Stimulated activated CD8-positive, alpha-beta memory T cell treated with anti-CD3 and anti-CD28 coated beads, Interleukin-4, amount 100 ng/mL, for 4 hours (primary cell): ENCODE data around the gene GRAMD4.
A peak's percentile ranks its signal among the peaks of the same experiment; 100 is the strongest.

Experiments used
- DNase-seq, 2 donors: peaks; one replicate each; pipeline ENCODE4 v3.0.0-alpha.2; 2020; ENCODE audit warnings: low read depth in 2 of 2, low spot score in 1 of 2

GRAMD4 gene

GRCh38 chr22:46669201-46669600 is 49.0 kb downstream of the GRAMD4 start:
- no peak for DNase-seq

- no peak for DNase-seq
Measured at GRCh38 chr22:46671824-46672432, 51.7 kb downstream of the GRAMD4 start.

- no peak for DNase-seq
Measured at GRCh38 chr22:46672731-46673130, 52.5 kb downstream of the GRAMD4 start.

GRCh38 chr22:46673205-46673604 is 53.0 kb downstream of the GRAMD4 start:
- no peak for DNase-seq

GRCh38 chr22:46673662-46674236 is 53.6 kb downstream of the GRAMD4 start:
- no peak for DNase-seq

- DNase-seq: peak; percentile 92 to 93
Measured at GRCh38 chr22:46674367-46674781, 54.2 kb downstream of the GRAMD4 start.

GRCh38 chr22:46674906-46675305 is 54.7 kb downstream of the GRAMD4 start:
- DNase-seq: no peak

GRCh38 chr22:46675479-46675878 is 55.3 kb downstream of the GRAMD4 start:
- no peak for DNase-seq

GRCh38 chr22:46675938-46676337 is 55.8 kb downstream of the GRAMD4 start:
- no peak for DNase-seq

- no peak for DNase-seq
Measured at GRCh38 chr22:46676479-46676878, 56.3 kb downstream of the GRAMD4 start.

GRCh38 chr22:46676881-46677280 is 56.7 kb downstream of the GRAMD4 start:
- DNase-seq: no peak

GRCh38 chr22:46677323-46678002 is 57.3 kb downstream of the GRAMD4 start:
- no peak for DNase-seq

- DNase-seq: no peak
Measured at GRCh38 chr22:46678003-46678657, 57.9 kb downstream of the GRAMD4 start.

DNA sequence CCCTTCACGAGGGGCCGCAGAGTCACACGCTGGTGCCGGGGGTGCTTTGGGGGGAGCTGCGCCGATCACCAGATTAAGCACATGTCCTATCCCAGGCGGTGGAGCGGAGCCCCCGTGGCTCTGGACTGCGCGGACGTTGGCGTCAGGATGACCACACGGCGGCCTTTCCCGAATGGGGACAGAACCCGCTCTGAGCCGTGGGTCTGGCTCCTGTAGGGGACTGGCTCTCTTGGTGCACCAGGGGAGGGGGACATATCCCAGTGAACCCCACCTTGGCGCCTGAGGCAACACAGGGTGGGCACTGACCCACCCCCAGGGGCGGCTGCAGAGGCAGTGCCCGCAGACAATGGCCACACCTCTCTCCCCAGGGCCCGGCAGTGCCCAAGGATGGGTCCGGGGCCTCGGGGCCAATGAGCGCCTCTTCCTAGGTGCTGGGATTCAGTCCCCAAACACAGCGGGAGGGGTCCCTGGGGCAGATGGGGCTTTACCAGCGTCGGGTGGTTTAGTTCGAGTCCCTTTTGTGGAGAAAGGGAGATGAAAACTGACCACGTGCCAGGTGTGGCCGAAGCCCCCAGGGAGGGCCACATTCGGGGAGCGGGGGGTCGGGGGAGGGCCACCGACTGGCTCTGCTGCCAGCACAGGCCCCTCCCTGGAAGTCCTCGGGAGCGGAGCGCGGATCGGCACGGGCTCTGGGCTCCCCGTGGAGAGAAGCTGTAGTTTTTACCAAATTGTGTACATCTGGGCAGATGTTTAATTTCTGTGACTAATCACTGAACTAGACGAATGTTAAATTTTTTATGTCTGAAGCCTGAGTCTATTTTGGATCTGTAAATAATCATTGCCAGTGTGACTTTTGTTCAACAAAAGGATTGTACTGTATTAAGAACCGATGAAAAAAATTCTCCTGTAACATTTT is 58.9 kb downstream of the GRAMD4 start:
- DNase-seq: no peak

DNA sequence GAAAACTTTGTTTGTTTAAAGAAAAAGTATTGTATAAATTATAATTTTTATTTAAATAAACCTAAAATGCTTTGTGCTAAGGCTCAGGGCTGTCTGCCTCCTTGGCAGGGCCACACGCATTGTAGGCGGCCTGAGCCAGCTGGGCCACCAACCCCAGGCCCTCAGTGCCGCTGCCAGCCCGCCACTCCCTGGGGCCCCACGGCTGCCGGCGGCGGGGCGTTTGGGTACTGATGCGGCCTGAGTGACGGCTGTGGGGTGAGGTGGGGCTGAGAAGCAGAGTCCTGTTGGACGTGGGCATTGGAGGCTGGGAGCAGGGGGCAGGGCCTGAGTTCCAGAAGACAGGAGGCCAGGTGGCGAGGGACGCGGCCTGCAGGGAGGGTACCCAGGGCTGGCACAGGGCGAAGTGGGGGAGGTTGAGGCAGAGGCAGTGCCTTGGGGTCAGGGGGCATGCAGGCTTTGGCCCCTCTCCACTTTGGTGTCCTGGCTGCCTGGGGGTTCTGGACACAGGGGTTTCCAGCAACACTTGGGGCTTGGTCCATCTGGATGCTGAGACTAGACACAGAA is 59.6 kb downstream of the GRAMD4 start:
- no peak for DNase-seq

- no peak for DNase-seq
Measured at GRCh38 chr22:46681010-46681409, 60.8 kb downstream of the GRAMD4 start.

DNA sequence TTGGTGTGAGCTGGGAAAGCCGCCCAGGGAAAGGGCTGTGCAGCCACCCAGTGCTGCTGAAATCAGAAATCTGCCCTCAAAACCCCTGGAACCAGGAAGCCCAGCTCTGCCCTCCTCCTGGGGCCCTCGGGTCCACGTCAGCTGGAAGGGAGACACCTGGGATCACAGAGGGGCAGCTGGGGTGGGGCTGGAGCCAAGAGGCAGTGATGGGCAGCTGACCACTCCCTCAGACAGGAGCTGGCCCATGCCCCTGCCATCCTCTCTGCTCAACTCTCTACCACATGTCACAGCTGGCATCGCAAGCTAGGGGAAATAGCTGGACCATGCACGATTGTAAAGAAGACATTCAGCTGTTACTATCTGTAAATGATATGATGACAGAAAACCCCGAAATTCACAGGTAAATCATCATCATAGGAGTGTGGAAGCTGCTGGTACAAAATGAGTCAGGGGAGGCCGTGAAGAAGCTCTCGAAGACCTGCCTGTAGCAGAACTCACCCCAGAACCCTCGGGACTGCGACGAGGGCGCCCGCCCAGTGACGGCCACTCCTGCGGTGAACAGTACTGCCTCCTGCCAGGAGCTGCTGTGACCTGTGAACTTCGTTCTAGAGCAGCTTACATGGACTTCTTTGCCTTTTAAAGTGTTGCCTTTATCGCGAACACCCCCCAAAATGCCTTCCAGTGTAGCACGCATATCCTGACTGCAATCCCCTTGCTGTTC is 62.0 kb downstream of the GRAMD4 start:
- DNase-seq: no peak

- no peak for DNase-seq
Measured at GRCh38 chr22:46684706-46685105, 64.5 kb downstream of the GRAMD4 start.

GRCh38 chr22:46686221-46687047 is 66.2 kb downstream of the GRAMD4 start:
- DNase-seq: no peak
